HepG2 (cell line): Measurements from ENCODE around the gene DDAH2. TPM values are rescaled to one million over a fixed set of nuclear protein-coding genes. Genes with fewer than 3 reads are reported as not detected.
A peak's percentile ranks its signal among the peaks of the same experiment; 100 is the strongest.

ENCODE experiments used
- CBX1 ChIP-seq: IDR thresholded peaks from one replicate; pipeline ENCODE4 v1.6.1; 2016; ENCODE audit warnings: antibody characterized with exemption, low read depth
- ELF1 ChIP-seq: sonication (generic); formaldehyde crosslinking; IDR thresholded peaks from 2 replicates; pipeline ENCODE4 v1.4.0; 2020; ENCODE audit warnings: missing genetic modification reagents
- ELF3 ChIP-seq: IDR thresholded peaks from 2 replicates; pipeline ENCODE4 v1.6.1; 2016; ENCODE audit warnings: missing genetic modification reagents, missing compliant biosample characterization
- HDAC2 ChIP-seq: sonication (generic); formaldehyde crosslinking; IDR thresholded peaks from 2 replicates; pipeline ENCODE4 v1.4.0; 2020; ENCODE audit warnings: missing genetic modification reagents
- HES4 ChIP-seq: sonication (generic); formaldehyde crosslinking; IDR thresholded peaks from 2 replicates; pipeline ENCODE4 v1.9.0; 2021; ENCODE audit warnings: mild to moderate bottlenecking, missing genetic modification reagents, borderline replicate concordance
- ISX ChIP-seq: sonication (generic); formaldehyde crosslinking; conservative IDR thresholded peaks from 2 replicates; pipeline ENCODE4 v1.5.0; 2020; ENCODE audit warnings: missing genetic modification reagents
- KAT7 ChIP-seq: IDR thresholded peaks from 2 replicates; pipeline ENCODE4 v1.6.1; 2018; ENCODE audit warnings: borderline replicate concordance, missing compliant biosample characterization
- MIER2 ChIP-seq: IDR thresholded peaks from 2 replicates; pipeline ENCODE4 v1.6.1; 2016; ENCODE audit warnings: missing biosample characterization, missing genetic modification reagents
- MYC ChIP-seq: sonication (generic); formaldehyde crosslinking; IDR thresholded peaks from 2 replicates; pipeline ENCODE4 v1.9.0; 2021; ENCODE audit warnings: missing genetic modification reagents, borderline replicate concordance
- REL ChIP-seq: sonication (generic); formaldehyde crosslinking; conservative IDR thresholded peaks from 2 replicates; pipeline ENCODE4 v1.8.0; 2022; ENCODE audit warnings: mild to moderate bottlenecking, missing genetic modification reagents, moderate library complexity
- SALL1 ChIP-seq: sonication (generic); formaldehyde crosslinking; IDR thresholded peaks from 2 replicates; pipeline ENCODE4 v1.8.0; 2022; ENCODE audit warnings: mild to moderate bottlenecking, missing genetic modification reagents
- SRY ChIP-seq: sonication (generic); formaldehyde crosslinking; IDR thresholded peaks from 2 replicates; pipeline ENCODE4 v1.8.0; 2022; ENCODE audit warnings: mild to moderate bottlenecking, missing genetic modification reagents
- ZFP36 ChIP-seq: fragments of 150-350 bp; IDR thresholded peaks from 2 replicates; pipeline ENCODE4 v1.6.1; 2018; ENCODE audit warnings: borderline replicate concordance, low read length, low read depth; ENCODE audit not compliant: partially characterized antibody
- ZFY ChIP-seq: sonication (generic); formaldehyde crosslinking; IDR thresholded peaks from 2 replicates; pipeline ENCODE4 v1.4.0; 2020; ENCODE audit warnings: missing genetic modification reagents
- ZKSCAN5 ChIP-seq: sonication (generic); formaldehyde crosslinking; IDR thresholded peaks from 2 replicates; pipeline ENCODE4 v1.5.1; 2020; ENCODE audit warnings: mild to moderate bottlenecking, missing genetic modification reagents
- ZNF383 ChIP-seq: sonication (generic); formaldehyde crosslinking; IDR thresholded peaks from 2 replicates; pipeline ENCODE4 v1.4.0; 2020; ENCODE audit warnings: missing genetic modification reagents, mild to moderate bottlenecking, borderline replicate concordance
- ZNF652 ChIP-seq: IDR thresholded peaks from 2 replicates; pipeline ENCODE4 v1.6.1; 2016; ENCODE audit warnings: low read depth, borderline replicate concordance
- polyA plus RNA-seq, 8 experiments: library from polyadenylated mRNA; depleted of rRNA in 3 of 8; stranded (reverse) in 7 of 8; unstranded in 1 of 8; fragments of >200 nt; fragmentation: Illumina TruSeq in 4 of 8; extraction: Trizol in 4 of 8; gene quantifications; 2 replicates each; pipeline versions ENCODE4 v1.2.1 to v1.2.3, GENCODE V29; 2011 to 2016; ENCODE audit warnings: low read depth in 4 of 8, missing spikeins in 1 of 8, mixed read lengths in 1 of 8; ENCODE audit not compliant: insufficient read depth in 1 of 8
- total RNA-seq, 5 experiments: library from RNA; depleted of rRNA; stranded (reverse); fragments of >200 nt; fragmentation: Illumina TruSeq; extraction: Trizol; gene quantifications; 2 replicates each; pipeline ENCODE4 v1.2.3, GENCODE V29; 2016; ENCODE audit warnings: low read depth in 1 of 5
- TF ChIP-seq, protein P1 (sequence below): sonication (generic); formaldehyde crosslinking; IDR thresholded peaks from 2 replicates; pipeline ENCODE4 v1.8.0; 2022; ENCODE audit warnings: mild to moderate bottlenecking, missing genetic modification reagents
- TF ChIP-seq, protein P2 (sequence below): IDR thresholded peaks from 2 replicates; pipeline ENCODE4 v1.6.1; 2016; ENCODE audit warnings: missing genetic modification reagents, missing compliant biosample characterization
- TF ChIP-seq, protein P3 (sequence below): IDR thresholded peaks from 2 replicates; pipeline ENCODE4 v1.4.0; 2020; ENCODE audit warnings: mild to moderate bottlenecking, missing genetic modification reagents
- TF ChIP-seq, protein P4 (sequence below): fragments of 450-650 bp; IDR thresholded peaks from 2 replicates; pipeline ENCODE4 v1.6.1; 2016

DDAH2 gene
- total and polyA plus RNA-seq, 2 of the 13 experiments (the other 11 are each of a cell fraction or from before 2014, with no cell fraction given) = 16.4 to 21.1 TPM

DNA sequence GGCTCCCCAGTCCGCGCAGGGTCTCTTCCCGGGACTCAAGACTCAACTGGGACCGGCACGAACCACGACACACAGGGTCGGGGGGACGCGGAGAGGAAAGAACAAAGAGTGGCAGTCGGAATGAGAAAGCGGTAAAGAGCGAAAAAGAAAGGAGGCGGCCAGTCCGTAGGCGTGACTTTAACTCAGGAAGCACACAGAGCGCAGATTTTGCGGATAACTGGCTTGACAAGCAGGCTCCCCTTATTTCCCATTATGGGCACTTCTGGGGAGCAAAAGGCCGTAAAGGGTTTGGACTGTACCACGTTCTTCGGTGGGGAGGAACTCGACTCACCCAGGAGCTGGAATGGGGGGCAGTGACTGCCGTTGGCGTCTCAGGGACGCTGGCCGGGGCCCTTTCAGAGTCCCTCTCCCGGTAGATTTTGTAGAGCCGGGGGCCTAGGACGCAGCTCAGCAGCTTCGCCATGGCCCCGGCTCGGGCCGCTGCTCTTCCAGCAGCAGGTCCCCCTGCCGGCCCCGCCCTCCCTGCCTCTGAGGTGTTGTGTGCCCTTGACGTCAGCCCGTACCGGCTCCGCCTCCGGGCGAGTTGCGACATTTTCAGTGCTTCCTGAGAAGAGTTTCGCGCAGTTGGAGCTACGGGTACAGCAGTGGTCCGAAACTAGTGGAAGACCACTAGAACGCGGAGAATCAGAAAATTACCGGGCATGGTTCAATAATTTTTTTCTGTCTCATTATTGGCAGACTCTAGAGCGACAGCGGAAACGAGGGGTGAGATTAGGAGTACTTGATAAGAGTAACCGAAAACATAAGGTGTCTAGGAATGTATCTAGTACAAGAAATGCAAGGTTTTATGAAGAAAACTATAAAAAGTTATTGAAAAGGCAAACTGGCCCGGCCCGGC, 26.0 kb downstream of the DDAH2 start, which contains the start of gene ABHD16A (continued):
- peak; percentile 11; the same call in 1 of the 2 replicates for TF ChIP-seq MIER2
- TF ChIP-seq, protein P1, sequence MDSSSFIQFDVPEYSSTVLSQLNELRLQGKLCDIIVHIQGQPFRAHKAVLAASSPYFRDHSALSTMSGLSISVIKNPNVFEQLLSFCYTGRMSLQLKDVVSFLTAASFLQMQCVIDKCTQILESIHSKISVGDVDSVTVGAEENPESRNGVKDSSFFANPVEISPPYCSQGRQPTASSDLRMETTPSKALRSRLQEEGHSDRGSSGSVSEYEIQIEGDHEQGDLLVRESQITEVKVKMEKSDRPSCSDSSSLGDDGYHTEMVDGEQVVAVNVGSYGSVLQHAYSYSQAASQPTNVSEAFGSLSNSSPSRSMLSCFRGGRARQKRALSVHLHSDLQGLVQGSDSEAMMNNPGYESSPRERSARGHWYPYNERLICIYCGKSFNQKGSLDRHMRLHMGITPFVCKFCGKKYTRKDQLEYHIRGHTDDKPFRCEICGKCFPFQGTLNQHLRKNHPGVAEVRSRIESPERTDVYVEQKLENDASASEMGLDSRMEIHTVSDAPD (CRISPR knock-in tag) = 0 out of 2 replicates have a peak, but pooled peaks have one; percentile 66
- peak; percentile 91 for TF ChIP-seq CBX1
- TF ChIP-seq ZNF652 = peak; percentile 30; the same call in 1 of the 2 replicates
- peak; percentile 92 for TF ChIP-seq ELF1 (CRISPR knock-in tag)
- TF ChIP-seq REL (CRISPR knock-in tag) = no peak
- TF ChIP-seq SRY (CRISPR knock-in tag) = no peak; the same call in 1 of the 2 replicates
- no peak for TF ChIP-seq ZNF383 (CRISPR knock-in tag)
- TF ChIP-seq, protein P2, sequence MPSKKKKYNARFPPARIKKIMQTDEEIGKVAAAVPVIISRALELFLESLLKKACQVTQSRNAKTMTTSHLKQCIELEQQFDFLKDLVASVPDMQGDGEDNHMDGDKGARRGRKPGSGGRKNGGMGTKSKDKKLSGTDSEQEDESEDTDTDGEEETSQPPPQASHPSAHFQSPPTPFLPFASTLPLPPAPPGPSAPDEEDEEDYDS (CRISPR knock-in tag) = peak; percentile 92
- no peak for TF ChIP-seq ZKSCAN5
- TF ChIP-seq, protein P3, sequence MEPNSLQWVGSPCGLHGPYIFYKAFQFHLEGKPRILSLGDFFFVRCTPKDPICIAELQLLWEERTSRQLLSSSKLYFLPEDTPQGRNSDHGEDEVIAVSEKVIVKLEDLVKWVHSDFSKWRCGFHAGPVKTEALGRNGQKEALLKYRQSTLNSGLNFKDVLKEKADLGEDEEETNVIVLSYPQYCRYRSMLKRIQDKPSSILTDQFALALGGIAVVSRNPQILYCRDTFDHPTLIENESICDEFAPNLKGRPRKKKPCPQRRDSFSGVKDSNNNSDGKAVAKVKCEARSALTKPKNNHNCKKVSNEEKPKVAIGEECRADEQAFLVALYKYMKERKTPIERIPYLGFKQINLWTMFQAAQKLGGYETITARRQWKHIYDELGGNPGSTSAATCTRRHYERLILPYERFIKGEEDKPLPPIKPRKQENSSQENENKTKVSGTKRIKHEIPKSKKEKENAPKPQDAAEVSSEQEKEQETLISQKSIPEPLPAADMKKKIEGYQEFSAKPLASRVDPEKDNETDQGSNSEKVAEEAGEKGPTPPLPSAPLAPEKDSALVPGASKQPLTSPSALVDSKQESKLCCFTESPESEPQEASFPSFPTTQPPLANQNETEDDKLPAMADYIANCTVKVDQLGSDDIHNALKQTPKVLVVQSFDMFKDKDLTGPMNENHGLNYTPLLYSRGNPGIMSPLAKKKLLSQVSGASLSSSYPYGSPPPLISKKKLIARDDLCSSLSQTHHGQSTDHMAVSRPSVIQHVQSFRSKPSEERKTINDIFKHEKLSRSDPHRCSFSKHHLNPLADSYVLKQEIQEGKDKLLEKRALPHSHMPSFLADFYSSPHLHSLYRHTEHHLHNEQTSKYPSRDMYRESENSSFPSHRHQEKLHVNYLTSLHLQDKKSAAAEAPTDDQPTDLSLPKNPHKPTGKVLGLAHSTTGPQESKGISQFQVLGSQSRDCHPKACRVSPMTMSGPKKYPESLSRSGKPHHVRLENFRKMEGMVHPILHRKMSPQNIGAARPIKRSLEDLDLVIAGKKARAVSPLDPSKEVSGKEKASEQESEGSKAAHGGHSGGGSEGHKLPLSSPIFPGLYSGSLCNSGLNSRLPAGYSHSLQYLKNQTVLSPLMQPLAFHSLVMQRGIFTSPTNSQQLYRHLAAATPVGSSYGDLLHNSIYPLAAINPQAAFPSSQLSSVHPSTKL (CRISPR knock-in tag) = peak; percentile 84
- TF ChIP-seq HES4 (CRISPR knock-in tag) = no peak
- no peak for TF ChIP-seq ZFP36
- 0 out of 2 replicates have a peak, but pooled peaks have one; percentile 69 for TF ChIP-seq ISX (CRISPR knock-in tag)
- TF ChIP-seq, protein P4, sequence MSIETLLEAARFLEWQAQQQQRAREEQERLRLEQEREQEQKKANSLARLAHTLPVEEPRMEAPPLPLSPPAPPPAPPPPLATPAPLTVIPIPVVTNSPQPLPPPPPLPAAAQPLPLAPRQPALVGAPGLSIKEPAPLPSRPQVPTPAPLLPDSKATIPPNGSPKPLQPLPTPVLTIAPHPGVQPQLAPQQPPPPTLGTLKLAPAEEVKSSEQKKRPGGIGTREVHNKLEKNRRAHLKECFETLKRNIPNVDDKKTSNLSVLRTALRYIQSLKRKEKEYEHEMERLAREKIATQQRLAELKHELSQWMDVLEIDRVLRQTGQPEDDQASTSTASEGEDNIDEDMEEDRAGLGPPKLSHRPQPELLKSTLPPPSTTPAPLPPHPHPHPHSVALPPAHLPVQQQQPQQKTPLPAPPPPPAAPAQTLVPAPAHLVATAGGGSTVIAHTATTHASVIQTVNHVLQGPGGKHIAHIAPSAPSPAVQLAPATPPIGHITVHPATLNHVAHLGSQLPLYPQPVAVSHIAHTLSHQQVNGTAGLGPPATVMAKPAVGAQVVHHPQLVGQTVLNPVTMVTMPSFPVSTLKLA = no peak
- peak; percentile 83 for TF ChIP-seq HDAC2 (CRISPR knock-in tag)
- peak; percentile 85 for TF ChIP-seq ELF3 (CRISPR knock-in tag)
- peak; percentile 90 for TF ChIP-seq ZFY (CRISPR knock-in tag)
- peak; percentile 81 for TF ChIP-seq SALL1 (CRISPR knock-in tag)
- peak; percentile 94 for TF ChIP-seq KAT7
- no peak; the same call in 1 of the 2 replicates for TF ChIP-seq MYC
